Vagina (tissue), 2 donors: ENCODE data around the gene TOX4.

Experiments
- CTCF ChIP-seq, 3 experiments: fragments of 450-650 bp in 2 of 3; fragments of 200-600 bp in 1 of 3; sonication (generic) in 1 of 3; IDR thresholded peaks; one replicate each; pipeline ENCODE4 v1.5.1; 2017 to 2019; ENCODE audit warnings: antibody characterized with exemption in 3 of 3, mild to moderate bottlenecking in 2 of 3, moderate library complexity in 2 of 3
- POLR2AphosphoS5 ChIP-seq, 2 donors: sonication (generic); formaldehyde crosslinking; IDR thresholded peaks; one replicate each; pipeline ENCODE4 v1.9.0; 2017; ENCODE audit warnings: antibody characterized with exemption in 2 of 2, mild to moderate bottlenecking in 2 of 2, low read depth in 1 of 2; ENCODE audit not compliant: insufficient read depth in 1 of 2

GRCh38 chr14:21494902-21495762, 18.1 kb downstream of the TOX4 start:
- TF ChIP-seq CTCF (IDR thresholded peaks at IDR 0.05) (no peak), POLR2AphosphoS5 (IDR thresholded peaks at IDR 0.05; ENCODE audit: insufficient read depth in 1 of 2, low read depth in 1 of 2) (no peak)
